Measurements from ENCODE around the gene IPO11. TPM values are rescaled to one million over a fixed set of nuclear protein-coding genes. Genes with fewer than 3 reads are reported as not detected.

Gene IPO11
- total RNA-seq, 4 donors from 2014 or later, result 20.4 to 44.6 (median 34.1) TPM

GRCh38 chr5:62521319-62521718, 108.8 kb downstream of the IPO11 start:
- Histone ChIP-seq H3K27ac (no peak overlapping the region), H3K27me3 (no peaks in the 10 kb centered on the region), H3K4me1 (no peaks in the 10 kb centered on the region), H3K4me3 (no peak overlapping the region), H3K9me3 (no peaks in the 10 kb centered on the region), H3K36me3 (peaks cover 0 to 36% (median 0%) of the 10 kb centered on the region in 3 donors)
- TF ChIP-seq CTCF (IDR thresholded peaks at IDR 0.05), result no peak
- no peak for TF ChIP-seq POLR2A (IDR thresholded peaks at IDR 0.05)
- TF ChIP-seq EP300 (IDR thresholded peaks at IDR 0.05), result no peak
- WGBS, 2 donors, result 57% methylated on average over 2 of the region's 2 CpGs
- DNase-seq (ENCODE audit: low spot score in 2 of 2), result no peak

- Histone ChIP-seq H3K4me1 (no peaks in the 10 kb centered on the region), H3K27me3 (no peaks in the 10 kb centered on the region), H3K27ac (no peak overlapping the region), H3K9me3 (no peaks in the 10 kb centered on the region), H3K36me3 (peaks cover 0 to 21% (median 0%) of the 10 kb centered on the region in 3 donors), H3K4me3 (no peak overlapping the region)
- WGBS, 2 donors, result 97 to 100% methylated on average over 1 of the region's 1 CpG
- DNase-seq (ENCODE audit: low spot score in 2 of 2), result no peak
- TF ChIP-seq CTCF (IDR thresholded peaks at IDR 0.05) (no peak), EP300 (IDR thresholded peaks at IDR 0.05) (no peak), POLR2A (IDR thresholded peaks at IDR 0.05) (no peak)
Observed at GRCh38 chr5:62522811-62523210, 110.2 kb downstream of the IPO11 start.

DNA sequence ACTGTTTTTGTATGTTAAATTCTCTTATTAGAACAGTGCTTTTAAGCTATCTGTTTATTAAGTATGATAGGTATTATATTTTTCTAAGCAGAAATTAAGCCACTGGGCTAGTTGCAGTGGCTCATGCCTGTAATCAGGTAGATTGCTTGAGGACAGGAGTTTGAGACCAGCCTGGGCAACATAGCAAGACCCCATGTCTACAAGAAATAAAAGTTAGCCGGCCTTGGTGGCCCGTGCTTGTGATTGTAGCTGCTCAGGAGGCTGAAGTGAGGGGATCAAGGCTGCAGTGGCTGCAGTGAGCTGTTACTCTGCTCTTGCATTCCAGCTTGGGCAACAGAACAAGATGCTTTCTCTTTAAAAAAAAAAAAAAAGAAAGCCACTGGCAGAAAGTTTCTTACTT, 121.0 kb downstream of the IPO11 start:
- H3K27me3 ChIP-seq, result no peaks in the 10 kb centered on the region
- peaks cover 0 to 30% (median 0%) of the 10 kb centered on the region in 3 donors for H3K36me3 ChIP-seq
- no peaks in the 10 kb centered on the region for H3K9me3 ChIP-seq
- no peak for DNase-seq (ENCODE audit: low spot score in 2 of 2)
- no peak overlapping the region for H3K4me3 ChIP-seq
- WGBS, 2 donors, result 89 to 93% methylated on average over 2 of the region's 2 CpGs
- H3K27ac ChIP-seq, result no peak overlapping the region
- TF ChIP-seq POLR2A (IDR thresholded peaks at IDR 0.05) (no peak), EP300 (IDR thresholded peaks at IDR 0.05) (no peak), CTCF (IDR thresholded peaks at IDR 0.05) (no peak)
- H3K4me1 ChIP-seq, result no peaks in the 10 kb centered on the region

GRCh38 chr5:62534461-62535236, 122.1 kb downstream of the IPO11 start:
- Histone ChIP-seq H3K27me3 (no peaks in the 10 kb centered on the region), H3K36me3 (peaks cover 0 to 40% (median 0%) of the 10 kb centered on the region in 3 donors), H3K27ac (no peak overlapping the region), H3K4me1 (no peaks in the 10 kb centered on the region), H3K4me3 (no peak overlapping the region), H3K9me3 (no peaks in the 10 kb centered on the region)
- DNase-seq (ENCODE audit: low spot score in 2 of 2), result no peak
- WGBS, 2 donors, result 49% methylated on average over 4 of the region's 4 CpGs
- TF ChIP-seq CTCF (IDR thresholded peaks at IDR 0.05), result no peak
- TF ChIP-seq POLR2A (IDR thresholded peaks at IDR 0.05), result no peak
- TF ChIP-seq EP300 (IDR thresholded peaks at IDR 0.05), result no peak

GRCh38 chr5:62536232-62536631, 123.7 kb downstream of the IPO11 start:
- Histone ChIP-seq H3K4me1 (no peaks in the 10 kb centered on the region), H3K27me3 (no peaks in the 10 kb centered on the region), H3K36me3 (peaks cover 0 to 37% (median 0%) of the 10 kb centered on the region in 3 donors), H3K9me3 (no peaks in the 10 kb centered on the region), H3K27ac (no peak overlapping the region), H3K4me3 (no peak overlapping the region)
- no peak for DNase-seq (ENCODE audit: low spot score in 2 of 2)
- TF ChIP-seq CTCF (IDR thresholded peaks at IDR 0.05), result no peak
- no peak for TF ChIP-seq EP300 (IDR thresholded peaks at IDR 0.05)
- TF ChIP-seq POLR2A (IDR thresholded peaks at IDR 0.05), result no peak
- 91 to 96% methylated on average over 2 of the region's 2 CpGs for WGBS, 2 donors
